ENCODE measurements around the gene SLC25A34.

The SLC25A34 gene

DNA sequence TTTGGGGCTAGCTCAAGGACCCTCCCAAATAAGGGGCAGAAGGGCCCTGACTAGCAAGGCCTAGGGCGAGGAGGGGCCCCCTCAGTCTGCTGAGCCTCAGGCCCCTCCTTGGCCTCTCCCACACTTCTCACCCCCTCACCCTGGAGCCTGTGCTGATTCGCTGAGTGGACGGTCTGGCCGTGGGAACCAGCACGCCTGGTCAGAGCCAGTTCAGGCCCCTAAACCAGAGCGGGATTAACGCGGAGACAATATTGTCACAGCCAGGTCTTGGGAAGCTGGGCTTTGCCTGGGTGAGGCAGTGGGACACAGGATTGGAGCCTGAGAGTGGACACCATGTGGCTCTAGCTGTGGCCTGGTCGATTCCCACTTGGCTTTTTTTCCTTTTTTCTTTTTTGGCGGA lies 17.7 kb downstream of the SLC25A34 start:
- DNase-seq (ENCODE audit: low read depth) = no peak

DNA sequence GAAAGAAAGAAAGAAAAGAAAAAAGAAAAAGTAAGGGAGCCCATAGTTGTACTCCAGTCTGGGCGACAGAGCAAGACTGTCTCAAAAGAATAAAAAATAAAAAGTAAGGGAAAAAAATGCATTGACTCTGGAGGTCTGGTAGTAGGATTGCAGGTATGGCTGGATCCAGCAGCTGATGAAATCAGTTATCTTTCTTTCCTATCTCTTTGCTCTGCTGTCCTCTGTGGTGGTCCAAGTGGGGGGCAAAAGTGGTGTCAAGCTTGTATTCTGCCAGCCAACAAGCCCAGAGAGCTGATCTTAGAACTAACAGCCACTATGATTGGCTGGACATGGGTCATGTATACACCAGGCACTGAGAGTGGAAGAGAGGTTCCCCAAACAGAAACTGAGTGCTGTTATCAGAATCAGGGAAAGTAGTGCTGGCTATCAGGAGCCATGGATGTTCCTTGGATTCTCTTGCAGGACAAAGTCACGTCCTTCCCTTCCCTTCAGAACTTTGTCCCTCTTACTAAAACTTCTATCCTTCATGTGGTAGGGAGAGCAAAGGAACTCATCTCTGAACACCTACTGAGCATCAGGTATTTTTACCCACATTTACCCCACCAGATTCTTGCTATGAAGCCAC lies 19.1 kb downstream of the SLC25A34 start:
- DNase-seq (ENCODE audit: low read depth) = no peak

DNA sequence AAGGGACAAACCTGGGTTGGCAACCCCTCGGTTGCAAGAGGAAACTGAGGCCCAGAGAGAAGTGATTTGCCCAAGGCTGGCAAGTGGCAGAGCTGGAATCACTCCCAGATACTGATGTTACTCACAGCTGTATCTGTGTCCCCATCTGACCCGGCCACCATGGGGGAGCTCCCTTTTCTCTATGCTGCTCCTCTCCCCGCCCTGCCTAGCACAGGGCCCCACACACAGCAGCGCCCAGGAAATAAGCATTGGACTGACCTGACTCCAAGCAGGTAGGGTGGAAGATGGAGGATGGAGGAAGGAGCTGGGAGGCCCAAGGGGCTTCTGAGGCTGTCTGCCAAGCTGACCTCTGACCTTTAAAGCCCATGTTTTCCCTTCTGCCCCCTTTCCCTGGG lies 19.6 kb downstream of the SLC25A34 start:
- no peak for DNase-seq (ENCODE audit: low read depth)

DNA sequence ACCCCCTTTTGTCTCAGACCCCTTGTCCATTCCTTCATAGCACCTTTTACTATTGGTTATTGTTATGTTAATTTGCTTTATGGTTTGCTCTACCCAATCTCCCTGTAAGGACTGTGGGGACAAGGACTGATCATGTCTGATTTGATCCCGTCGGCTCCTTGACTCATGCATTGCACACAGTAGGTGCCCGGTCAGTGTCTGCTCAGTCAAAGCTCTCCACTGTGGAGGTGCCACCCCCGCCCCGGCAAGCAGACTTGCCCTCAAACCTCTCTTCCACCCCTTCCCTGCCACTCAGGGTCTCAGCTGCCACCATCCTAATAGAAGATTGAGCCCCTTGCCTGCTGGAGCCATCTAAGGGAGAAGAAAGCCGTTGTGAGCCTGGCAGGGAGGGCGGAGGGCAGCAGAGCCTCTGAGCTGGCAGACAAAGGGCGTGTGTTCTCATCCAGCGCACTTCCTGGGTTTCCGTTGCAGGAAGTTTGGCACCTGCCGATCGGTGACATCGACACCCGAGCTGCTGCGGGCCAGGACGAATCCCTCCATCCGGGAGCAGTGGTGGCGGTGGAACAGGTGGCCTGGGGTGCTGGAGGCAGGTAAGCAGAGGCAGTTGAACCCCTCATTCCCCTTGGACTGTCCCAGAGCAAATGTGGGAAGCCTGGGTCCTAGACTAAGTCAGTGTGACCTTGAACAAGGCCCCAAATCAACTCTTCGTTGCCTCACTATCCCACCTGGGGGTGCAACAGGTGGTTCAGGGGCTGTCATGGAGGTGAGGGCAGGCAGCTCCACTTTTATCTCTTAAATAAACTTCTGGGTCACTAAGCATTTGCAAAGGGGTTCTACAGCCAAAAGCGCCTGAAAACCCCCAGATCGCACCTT lies 20.3 kb downstream of the SLC25A34 start:
- DNase-seq (ENCODE audit: low read depth) = no peak

DNA sequence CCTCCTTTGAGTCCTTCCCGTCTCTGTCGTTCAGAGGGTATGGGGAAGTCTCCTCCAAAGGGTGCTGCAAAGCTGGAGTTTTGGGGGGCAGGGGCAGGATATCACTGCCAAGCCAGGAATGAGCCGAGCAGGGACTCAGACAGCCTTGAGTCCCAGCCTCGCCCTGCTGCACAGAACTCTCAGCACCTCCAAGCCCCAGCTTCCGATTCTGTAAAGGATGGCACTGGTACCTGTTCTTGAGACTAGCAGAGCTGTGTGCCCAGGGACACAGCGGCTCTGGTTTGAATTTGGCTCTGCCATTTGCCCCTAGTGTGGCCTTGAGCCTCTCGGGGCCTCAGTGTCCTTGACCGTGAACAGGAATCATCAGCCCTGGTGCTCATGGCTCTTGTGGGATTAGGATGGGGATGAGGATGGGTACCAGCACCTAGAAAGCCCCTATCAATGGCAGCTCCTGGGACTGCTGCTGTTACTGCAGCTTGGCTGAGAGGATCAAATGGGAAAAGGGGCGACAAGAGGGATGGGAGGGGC lies 21.0 kb downstream of the SLC25A34 start:
- no peak for DNase-seq (ENCODE audit: low read depth)

DNA sequence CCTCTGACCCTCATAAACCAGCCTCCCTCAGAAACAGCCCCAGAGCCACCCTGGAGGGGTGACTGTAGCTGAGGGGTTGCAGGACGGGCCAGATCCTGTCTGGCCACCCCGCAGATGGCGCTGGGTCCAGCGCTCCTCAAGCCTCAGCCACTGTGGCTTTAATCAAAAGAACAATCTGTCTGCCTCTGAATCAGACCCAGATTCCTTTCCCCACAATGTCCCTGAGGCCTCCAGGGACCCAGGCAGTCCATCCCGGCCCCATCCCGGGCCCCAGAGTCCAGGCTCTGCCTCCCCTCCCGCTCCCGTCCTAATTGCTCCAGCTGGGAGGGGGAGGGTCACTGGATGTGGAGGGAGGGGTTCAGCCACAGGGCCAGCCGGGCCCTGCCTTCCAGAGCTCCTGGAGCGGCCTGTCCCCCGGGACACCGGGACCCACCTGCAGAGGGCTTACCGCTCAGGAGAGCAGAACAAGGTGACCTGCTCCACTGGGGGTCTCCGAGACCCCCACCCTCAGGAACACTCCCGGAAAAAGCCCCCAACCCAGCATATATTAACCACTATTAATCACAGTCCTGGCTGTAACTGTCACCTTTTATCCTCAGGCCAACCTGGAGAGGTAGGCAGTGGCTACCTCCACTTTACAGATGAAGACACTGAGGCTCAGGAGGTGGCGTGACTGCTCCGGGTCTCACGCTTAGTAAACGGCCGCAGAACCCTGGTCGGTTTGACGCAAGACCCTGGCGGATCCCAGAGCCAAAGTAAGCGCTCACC lies 21.7 kb downstream of the SLC25A34 start:
- DNase-seq (ENCODE audit: low read depth) = peak; percentile 39

DNA sequence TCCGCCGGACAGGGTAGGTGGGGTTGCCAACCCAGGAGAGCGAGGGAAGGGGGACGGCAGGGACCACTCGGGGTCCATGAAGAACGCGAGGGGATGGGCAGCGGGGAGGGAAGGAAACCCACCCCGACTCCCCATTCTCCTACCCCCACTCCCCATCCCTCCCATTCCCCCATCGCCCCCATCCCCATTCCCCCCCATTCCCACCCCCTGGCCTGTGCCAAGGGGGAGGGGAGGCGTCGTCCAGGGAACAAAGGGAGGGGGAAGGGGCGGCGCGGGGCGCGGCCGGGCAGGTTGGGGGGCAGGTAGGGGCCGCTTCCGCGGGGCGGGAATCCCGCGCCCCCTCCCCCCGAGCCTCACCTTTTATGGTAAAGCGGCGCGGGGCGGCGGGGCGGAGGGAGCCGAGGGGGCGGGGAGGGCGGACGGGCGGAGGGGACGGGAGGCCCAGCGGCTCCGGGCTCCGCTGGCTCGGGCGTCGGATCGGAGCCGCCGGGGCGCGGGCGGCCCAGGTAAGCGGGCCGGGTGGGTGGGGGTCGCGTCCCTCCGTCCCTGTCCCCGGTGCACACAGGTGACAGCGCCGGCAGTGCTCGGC lies 22.4 kb downstream of the SLC25A34 start, which contains the start of gene FBLIM1:
FBLIM1 (plus strand) TSS at position 453 of the 589 bp plus-strand sequence. CDS start 6,189 bp downstream, outside the sequence.
- DNase-seq (ENCODE audit: low read depth) = peak; percentile 27

DNA sequence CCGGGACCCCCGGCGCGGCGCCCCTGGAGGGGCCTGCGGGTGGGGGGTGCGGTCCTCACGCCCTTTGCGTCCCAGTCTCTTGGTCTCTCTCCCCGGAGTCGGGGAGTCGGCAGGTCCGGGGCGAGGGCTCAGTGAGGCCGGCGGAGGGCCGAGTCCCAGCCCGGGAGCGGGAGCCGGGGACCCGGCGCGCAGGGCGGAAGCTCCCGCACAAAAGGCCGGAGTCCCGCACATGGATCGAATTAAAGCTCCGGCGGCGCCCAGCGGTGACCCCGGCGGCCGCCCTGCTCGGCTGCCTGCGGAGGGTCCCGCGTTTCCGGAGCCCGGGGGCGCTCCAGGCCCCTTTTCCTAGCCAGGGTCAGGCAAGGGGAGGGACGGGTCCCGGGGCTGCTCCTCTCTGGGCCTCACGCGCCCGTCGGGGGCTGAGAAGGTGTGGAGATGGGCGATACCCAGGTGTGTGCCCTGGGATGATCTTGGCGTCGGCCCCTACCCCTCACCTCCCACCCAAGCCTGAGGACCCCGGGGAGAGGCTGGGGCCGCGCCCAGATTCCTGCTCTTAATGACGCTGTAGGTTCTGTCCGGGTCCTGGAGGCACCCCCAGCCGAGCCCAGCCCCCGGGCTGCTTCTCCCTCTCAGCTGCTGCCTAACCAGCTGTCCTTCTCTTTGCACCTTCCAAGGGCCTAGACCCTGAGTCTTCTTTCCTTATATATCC lies 23.0 kb downstream of the SLC25A34 start:
- DNase-seq (ENCODE audit: low read depth) = peak; percentile 46

DNA sequence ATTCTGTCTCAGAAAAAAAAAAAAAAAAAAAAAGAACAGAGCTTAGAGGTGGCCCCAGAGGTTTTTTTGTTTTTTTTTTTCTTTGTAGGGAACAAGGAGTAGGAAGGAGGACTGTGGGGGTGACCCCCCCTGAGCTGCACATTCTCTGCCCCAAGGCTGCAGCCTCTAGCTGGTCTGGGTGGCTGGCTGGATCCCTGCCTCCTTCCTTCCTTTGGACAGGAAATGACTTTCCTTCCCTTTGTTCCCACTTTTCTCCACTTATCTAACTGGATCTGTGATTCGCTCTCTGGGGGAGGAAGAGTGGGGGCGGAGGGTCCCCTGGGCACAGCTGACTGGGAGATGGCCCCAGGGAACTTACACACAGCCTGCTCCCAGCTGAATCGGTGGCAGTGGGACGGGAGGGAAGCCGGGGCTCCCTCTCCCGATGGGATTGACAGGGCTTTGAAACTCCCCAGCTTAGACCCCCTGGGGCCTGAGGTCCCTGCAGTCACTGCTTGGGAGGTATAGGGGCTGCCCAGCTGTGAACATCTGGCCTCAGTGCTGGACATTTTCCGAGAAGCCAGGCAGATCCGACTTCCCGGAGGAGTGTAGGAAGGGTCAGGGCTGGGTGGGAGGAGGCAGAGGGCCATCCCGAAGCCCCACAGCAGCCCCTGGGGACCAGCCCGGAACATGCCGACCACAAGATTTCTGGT lies 24.6 kb downstream of the SLC25A34 start:
- DNase-seq (ENCODE audit: low read depth) = peak; percentile 88

DNA sequence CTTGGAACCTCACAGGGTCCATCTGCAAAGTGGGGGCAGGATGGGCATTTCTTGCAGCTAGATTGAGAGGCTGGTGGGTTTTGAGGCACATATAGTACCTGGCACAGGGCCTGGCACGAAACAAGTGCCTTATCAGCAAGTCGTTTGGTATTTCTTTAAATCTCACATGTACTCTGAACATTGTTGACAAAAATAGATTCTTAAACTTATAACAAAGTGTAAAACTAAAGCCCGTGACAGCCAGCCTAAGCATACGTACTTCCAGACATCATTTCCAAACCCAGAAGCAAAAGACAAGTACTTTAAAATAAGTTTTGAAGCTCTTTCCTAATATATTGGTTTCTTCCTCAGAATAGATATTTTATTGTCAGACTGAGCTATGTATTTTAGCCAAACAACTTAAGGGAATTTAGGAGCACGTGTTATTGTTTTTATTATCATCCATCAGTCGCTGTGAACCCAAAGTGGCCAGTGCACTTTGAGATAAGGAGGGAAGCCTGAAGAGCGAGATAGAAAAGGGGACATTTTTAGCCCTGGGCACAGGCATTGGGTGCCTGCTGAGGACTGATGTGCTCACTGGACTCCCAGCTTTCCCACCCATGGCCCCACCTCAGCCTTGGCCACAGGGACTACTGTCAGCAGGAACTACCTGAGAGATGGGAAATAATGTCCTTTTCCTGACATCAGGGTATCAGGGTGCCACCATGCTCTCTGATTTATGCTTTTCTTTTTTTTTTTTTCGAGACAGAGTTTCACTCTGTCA lies 25.5 kb downstream of the SLC25A34 start:
- no peak for DNase-seq (ENCODE audit: low read depth)

DNA sequence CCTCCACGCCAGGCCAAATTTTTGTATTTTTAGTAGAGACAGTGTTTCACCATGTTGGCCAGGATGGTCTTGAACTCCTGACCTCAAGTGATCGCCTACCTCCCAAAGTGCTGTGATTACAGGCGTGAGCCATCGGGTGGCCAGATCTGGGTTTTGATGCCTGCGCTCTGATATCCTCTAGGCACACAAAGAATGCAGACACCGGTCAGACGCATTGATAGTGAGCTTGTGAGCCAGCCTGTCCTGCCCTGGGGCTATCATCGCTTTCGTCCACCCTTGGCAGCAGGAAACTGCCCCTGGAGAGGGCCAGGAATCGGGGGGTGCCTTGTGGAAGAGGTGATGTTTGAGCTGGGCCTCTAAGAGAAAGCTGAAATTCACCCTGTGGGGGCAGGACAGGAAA lies 26.5 kb downstream of the SLC25A34 start:
- peak; percentile 47 for DNase-seq (ENCODE audit: low read depth)

DNA sequence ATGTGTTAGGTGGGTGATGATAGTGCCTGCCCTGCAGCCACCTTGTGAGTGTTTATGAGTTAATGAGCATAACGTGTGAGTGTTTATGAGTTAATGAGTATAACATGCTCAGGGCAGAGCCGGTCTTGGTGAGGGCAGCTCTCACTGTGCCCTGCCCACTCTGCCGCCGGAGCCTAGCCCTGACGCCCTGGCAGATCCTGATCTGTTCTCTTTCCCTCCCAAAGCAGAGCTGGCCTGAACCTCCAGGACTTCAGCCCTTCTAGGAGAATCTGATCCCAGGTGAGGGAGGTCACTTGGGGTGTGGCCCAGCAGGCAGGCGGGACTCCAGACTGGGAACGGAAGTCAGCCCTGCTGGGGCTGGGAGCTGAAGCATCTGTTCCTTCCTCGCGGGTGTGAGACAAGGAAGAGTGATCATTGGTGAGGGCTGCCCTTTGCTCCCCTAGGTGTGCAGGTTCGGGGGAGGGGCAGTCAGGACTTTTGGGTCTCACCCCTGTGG lies 28.3 kb downstream of the SLC25A34 start:
- DNase-seq (ENCODE audit: low read depth) = no peak

DNA sequence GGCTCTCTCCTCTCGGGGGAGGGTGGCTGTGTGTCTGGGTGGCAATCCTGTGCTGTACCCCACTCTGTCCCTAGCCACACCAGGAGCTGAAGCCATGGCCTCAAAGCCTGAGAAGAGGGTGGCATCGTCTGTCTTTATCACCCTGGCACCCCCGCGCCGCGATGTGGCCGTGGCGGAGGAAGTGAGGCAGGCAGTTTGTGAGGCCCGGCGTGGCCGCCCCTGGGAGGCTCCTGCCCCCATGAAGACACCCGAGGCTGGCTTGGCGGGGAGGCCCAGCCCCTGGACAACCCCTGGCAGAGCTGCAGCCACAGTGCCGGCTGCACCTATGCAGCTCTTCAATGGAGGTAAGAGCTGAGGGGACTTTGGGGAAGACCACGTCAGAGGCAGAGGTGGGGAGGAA lies 28.8 kb downstream of the SLC25A34 start:
- DNase-seq (ENCODE audit: low read depth) = no peak

DNA sequence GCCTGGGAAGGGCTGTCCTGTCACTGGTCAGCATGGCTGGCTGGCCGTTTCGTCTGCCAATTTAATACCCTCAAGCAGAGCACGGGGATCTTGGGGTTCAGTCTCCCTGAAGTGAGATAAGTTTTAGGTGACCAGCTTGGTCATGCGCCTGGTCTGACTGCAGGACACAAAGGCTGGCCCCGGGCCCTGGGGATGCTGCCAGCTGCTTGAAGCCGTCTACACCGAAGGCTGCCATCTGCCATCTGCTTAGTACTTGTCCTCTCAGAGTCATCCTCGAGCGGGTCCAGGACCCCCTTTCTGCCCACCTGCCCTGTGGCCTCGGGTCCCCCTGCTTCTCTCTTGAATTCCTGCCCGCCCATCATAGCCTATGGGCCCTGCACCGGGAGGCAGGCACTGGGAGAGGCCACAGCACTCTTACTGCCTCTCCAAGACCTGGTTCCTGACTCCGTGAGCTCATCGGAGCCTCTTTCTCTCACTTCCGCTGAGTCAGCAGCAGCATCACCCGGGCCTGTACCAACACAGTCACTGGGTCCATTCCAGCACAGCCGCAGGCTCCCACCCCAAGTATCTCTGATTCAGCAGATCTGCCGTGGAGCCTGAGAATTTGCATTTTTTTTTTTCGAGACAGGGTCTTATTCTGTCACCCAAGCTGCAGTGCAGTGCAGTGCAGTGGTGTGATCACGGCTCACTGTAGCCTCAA lies 29.6 kb downstream of the SLC25A34 start:
- peak; percentile 42 for DNase-seq (ENCODE audit: low read depth)

DNA sequence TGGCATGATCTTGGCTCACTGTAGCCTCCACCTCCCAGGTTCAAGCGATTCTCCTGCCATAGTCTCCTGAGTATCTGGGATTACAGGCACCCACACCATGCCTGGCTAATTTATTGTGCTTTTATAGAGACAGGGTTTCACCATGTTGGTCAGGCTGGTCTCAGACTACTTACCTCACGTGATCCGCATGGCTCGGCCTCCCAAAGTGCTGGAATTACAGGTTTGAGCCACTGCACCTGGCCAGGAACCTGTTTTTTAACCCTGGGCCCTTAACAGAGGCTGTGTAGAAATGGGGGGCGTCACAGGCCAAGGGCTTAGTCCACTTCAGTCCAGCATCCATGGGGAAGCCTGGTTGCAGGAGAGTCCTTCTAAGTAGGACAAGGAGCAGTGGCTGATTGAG lies 31.9 kb downstream of the SLC25A34 start:
- no peak for DNase-seq (ENCODE audit: low read depth)

DNA sequence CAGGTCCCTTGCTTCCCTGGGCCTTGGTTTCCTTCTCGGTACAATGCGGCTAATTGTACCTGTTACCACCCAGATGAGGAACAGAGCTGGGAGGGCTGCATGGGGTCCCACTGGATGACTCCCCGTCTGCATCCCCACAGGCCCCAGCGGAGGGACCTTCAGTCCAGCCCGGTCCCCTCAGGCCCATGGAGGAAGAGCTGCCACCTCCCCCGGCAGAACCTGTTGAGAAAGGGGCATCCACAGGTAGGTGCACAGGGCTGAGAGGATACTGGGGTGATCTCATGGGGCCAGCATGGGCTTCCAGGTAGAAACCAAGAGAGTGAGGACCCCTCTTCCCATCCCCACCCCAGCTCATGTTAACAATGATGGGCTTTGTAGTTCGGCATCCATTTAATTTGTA lies 32.3 kb downstream of the SLC25A34 start:
- no peak for DNase-seq (ENCODE audit: low read depth)

DNA sequence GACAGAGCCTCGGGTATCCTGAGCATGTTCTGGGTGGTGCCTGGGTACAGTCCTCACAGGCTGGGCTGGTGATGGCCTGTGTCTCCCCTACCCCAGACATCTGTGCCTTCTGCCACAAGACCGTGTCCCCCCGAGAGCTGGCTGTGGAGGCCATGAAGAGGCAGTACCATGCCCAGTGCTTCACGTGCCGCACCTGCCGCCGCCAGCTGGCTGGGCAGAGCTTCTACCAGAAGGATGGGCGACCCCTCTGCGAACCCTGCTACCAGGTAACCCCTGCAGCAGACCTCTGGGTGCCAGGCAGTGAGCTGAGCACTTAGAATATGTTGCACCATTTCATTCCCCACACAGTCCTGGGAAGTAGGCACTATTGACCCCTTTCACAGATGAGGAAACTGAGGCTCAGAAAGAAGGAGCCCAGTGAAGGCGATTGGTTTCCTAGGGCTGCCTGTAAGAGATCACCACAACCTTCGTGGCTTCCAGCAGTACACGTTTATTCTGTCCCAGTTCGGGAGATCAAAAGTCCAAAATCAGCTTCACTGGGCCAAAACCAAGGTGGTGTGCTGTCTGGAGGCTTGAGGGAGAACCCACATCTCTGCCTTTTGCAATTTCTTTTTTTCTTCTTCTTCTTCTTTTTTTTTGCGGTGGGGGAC lies 34.4 kb downstream of the SLC25A34 start:
- no peak for DNase-seq (ENCODE audit: low read depth)

DNA sequence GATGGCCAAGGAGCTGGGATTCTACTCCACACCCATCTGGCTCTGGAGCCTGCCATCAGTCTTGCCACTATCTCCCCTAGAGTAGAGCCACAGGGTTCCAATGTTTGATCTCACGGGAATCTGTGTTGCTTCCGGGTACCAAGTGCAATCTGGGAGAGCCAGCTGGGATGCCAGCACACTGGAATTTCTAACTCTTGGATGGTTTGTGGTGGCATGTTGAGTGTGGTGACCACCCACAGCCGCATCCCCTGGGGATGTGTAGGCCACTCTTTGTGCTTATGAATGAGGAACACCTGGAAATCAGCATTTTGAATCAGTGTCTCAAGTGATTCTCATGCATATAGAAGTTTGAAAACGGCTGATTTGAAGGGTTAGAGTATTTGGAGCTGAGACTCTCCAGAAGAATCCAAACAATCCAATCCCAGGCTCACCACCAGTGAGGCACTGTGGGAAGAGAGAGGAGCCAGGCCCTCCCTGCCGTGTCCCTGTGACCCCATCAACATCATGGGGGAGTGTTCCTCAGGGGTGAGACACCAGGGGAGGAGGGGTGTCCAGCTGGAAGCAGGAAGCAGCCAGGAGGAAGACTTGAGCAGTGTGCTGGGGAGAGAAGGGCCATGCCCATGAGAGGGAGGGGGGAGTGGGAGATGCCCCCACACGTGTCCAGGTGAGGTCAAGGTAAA lies 35.9 kb downstream of the SLC25A34 start:
- no peak for DNase-seq (ENCODE audit: low read depth)

Measured in ELR (cell line).